Bone marrow (tissue), 2 donors: Measurements from ENCODE around the gene PRPF19.

ENCODE experiments used
- DNase-seq, 2 donors: peaks; one replicate each; lab custom pipeline; 2025; lab: John Stamatoyannopoulos, UW

PRPF19 gene

GRCh38 chr11:60857378-60858232, 48.8 kb downstream of the PRPF19 start:
- DNase-seq, result no peak

GRCh38 chr11:60855726-60856633, 50.4 kb downstream of the PRPF19 start, which contains the start of gene PTGDR2:
Gene PTGDR2, minus strand, starts transcription at chr11:60855950. Its CDS starts 2,228 bp downstream, at chr11:60853722.
- peak in 1 of 2 donors; percentile 18 for DNase-seq

- DNase-seq, result no peak
These were observed 51.3 kb downstream of the PRPF19 start for GRCh38 chr11:60854847-60855725.

GRCh38 chr11:60854140-60854846, 52.1 kb downstream of the PRPF19 start:
- DNase-seq, result no peak

GRCh38 chr11:60852982-60853950, 53.1 kb downstream of the PRPF19 start:
- DNase-seq, result no peak

GRCh38 chr11:60852117-60852981, 54.0 kb downstream of the PRPF19 start:
- DNase-seq, result no peak

GRCh38 chr11:60851327-60852104, 54.9 kb downstream of the PRPF19 start:
- no peak for DNase-seq

DNA sequence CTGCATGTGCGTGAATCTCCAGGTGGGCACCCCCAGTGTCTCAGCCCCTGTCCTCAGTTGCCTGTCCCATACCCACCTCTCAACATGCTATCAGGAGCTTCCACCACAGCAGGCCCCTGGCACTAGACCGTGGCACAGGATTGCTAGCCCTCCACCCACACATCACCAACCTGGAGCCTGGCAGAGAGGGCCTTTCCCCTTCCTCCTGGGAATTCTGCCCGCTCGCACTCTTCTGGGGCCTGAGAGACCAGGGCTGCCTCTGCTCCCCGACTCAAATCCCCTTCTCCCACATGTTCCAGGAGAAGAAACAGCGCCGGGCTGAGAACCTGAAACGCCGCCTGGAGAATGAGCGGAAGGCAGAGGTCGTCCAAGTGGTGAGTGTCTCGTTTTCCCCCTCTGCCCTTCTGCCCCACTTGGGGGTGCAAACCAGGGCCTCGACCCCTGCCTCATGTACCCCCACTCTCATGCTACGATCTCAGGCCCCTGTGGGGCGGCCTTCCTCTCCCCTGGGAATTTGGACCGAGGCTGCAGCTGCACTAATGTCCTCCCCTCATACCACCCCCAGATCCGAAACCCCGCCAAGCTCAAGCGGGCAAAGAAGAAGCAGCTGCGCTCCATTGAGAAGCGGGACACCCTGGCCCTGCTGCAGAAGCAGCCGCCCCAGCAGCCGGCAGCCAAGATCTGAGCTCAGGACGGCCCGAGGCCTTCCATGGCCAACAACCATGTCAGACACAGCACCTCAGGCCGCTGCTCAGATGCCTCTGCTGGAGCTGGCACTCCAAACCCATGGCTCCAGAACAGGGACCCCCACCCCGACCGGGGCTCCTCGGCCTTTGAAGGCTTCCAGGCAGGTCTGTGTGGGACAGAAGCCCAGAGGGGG, 56.5 kb downstream of the PRPF19 start:
- no peak for DNase-seq

- DNase-seq, result no peak
These were observed 57.7 kb downstream of the PRPF19 start for GRCh38 chr11:60848714-60849151.

DNA sequence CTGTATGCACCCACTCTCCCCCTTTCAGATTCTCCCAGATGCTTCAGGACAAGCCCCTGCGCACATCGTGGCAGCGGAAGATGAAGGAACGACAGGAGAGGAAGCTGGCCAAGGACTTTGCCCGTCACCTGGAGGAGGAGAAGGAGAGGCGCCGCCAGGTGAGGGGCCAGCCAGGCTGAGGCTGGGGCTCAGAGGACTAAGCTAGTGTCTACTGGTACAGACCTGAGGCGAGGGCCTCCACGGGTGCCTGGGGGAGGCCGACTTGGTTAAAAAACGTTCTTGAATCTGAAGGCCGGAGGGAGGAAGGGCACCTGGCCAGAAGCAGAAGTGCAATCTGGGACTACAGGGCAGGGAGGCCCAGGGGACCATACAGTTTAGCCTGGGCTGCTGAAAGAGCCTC, 58.5 kb downstream of the PRPF19 start:
- no peak for DNase-seq

GRCh38 chr11:60847281-60847680, 59.1 kb downstream of the PRPF19 start:
- DNase-seq, result no peak

- no peak for DNase-seq
These were observed 61.0 kb downstream of the PRPF19 start for GRCh38 chr11:60845338-60845737.

GRCh38 chr11:60844870-60845221, 61.5 kb downstream of the PRPF19 start:
- no peak for DNase-seq

- no peak for DNase-seq
These were observed 62.1 kb downstream of the PRPF19 start for GRCh38 chr11:60844045-60844869.

- no peak for DNase-seq
These were observed 63.5 kb downstream of the PRPF19 start for GRCh38 chr11:60842668-60843600.
